Mesothelial cell of epicardium (in vitro differentiated cells): ENCODE data around the gene FLT4. TPM values are rescaled to one million over a fixed set of nuclear protein-coding genes. Genes with fewer than 3 reads are reported as not detected.

Source experiments
- DNase-seq, 2 experiments: peaks; one replicate each; pipeline ENCODE4 v3.0.0; 2021; ENCODE audit warnings: low spot score in 2 of 2; ENCODE audit not compliant: unreplicated experiment in 2 of 2
- H3K27ac Mint-ChIP-seq: 2 replicates; pipeline ENCODE4 v1.8.0; 2021; ENCODE audit warnings: mixed read lengths
- H3K27me3 Mint-ChIP-seq: 2 replicates; pipeline ENCODE4 v1.8.0; 2021; ENCODE audit warnings: low read depth, mixed read lengths
- H3K36me3 Mint-ChIP-seq: 2 replicates; pipeline ENCODE4 v1.8.0; 2021; ENCODE audit warnings: mixed read lengths
- H3K4me1 Mint-ChIP-seq: 2 replicates; pipeline ENCODE4 v1.8.0; 2021; ENCODE audit warnings: mixed read lengths
- H3K4me3 Mint-ChIP-seq: 2 replicates; pipeline ENCODE4 v1.8.0; 2021; ENCODE audit warnings: mild to moderate bottlenecking, moderate library complexity, mixed read lengths
- H3K9me3 Mint-ChIP-seq: 2 replicates; pipeline ENCODE4 v1.8.0; 2021; ENCODE audit warnings: mixed read lengths
- total RNA-seq: library from RNA; stranded (reverse); gene quantifications from 3 replicates; pipeline ENCODE4 v1.2.1, GENCODE V29; 2021
- TF ChIP-seq, protein P1 (sequence below): fragments of 200-600 bp; sonication (generic); IDR thresholded peaks from one replicate; pipeline ENCODE4 v1.5.0; 2021; ENCODE audit warnings: antibody characterized with exemption; ENCODE audit not compliant: unreplicated experiment

Gene FLT4
- total RNA-seq, 1 donor from 2014 or later = 1.8 TPM

DNA sequence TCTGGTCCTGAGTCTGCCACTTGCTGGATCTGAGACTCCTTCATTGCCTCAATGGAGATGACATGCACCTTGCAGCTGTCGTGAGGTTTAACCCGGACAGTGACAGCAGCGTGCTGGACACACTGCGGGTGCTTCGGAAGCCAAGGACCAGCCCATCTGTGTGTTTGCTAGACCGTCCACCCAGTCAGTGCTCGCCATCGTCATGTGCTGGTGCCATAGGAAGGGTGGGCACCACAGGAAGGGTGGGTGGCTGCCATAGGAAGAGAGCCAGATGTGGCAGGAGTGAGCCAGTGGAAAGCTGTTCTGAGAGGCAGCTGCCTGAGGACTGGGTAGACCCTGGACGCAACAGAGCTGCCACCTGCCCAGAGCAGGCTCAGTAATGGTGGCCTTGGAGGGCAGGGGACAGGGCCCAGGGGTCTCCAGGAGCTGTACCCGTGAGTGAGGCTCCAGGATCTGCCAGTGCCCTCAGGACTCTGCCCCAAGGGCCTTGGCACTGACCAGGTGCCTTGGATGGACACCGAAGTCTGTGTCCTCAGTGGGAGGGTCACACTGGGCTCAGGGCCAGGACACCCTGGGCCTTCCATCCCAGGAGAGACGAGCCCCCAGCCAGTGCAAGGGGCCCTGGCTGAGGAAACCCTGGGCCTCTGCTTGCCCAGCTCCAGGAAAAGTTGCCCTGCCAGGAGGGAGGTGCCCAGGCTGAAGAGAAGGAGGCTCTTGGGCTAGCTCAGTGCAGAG lies 21.8 kb downstream of the FLT4 start:
- no peaks in the 10 kb centered on the region for H3K36me3 Mint-ChIP-seq
- H3K9me3 Mint-ChIP-seq = no peaks in the 10 kb centered on the region
- H3K4me3 Mint-ChIP-seq = no peak overlapping the region
- H3K27me3 Mint-ChIP-seq = peaks cover 7% of the 10 kb centered on the region
- TF ChIP-seq, protein P1, sequence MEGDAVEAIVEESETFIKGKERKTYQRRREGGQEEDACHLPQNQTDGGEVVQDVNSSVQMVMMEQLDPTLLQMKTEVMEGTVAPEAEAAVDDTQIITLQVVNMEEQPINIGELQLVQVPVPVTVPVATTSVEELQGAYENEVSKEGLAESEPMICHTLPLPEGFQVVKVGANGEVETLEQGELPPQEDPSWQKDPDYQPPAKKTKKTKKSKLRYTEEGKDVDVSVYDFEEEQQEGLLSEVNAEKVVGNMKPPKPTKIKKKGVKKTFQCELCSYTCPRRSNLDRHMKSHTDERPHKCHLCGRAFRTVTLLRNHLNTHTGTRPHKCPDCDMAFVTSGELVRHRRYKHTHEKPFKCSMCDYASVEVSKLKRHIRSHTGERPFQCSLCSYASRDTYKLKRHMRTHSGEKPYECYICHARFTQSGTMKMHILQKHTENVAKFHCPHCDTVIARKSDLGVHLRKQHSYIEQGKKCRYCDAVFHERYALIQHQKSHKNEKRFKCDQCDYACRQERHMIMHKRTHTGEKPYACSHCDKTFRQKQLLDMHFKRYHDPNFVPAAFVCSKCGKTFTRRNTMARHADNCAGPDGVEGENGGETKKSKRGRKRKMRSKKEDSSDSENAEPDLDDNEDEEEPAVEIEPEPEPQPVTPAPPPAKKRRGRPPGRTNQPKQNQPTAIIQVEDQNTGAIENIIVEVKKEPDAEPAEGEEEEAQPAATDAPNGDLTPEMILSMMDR = no peak
- H3K4me1 Mint-ChIP-seq = peaks cover 2% of the 10 kb centered on the region
- no peak for DNase-seq
- H3K27ac Mint-ChIP-seq = no peak overlapping the region

DNA sequence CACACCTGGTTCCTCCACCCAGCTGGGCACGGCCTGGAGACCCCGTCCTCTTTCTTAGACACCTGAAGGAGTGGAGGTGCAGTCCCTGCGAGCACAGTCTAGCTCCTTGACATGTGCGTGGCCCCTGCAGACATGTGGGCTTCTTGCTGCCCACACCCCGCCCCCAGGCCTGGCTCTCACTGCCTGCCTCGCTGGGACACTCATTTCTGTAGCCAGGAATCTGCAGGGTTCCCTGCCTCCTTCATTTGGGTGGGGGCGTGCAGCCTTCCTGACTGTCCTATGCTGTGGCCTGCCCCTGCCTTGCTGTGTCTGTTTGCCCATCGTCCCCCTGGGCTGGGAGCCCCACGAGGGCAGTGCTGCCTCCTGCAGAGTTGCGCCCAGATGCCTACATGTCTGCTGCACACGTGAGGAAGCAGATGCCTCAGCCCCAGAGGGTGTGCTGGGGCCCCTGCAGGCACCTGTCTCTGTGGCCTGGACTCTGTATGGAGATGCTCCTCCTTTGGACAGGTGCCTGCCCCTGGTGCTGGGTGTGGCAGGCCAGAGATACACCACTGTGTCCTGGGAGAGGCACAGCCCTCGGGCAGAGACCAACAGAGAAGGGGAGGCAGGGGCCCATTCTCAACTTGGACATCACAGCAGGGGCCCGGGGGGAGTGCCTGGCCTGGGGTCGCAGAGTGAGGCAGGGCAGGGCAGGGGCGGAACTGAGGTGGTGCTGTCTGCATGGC lies 22.6 kb downstream of the FLT4 start:
- no peaks in the 10 kb centered on the region for H3K9me3 Mint-ChIP-seq
- no peaks in the 10 kb centered on the region for H3K4me1 Mint-ChIP-seq
- H3K27ac Mint-ChIP-seq = no peak overlapping the region
- DNase-seq = no peak
- peaks cover 11% of the 10 kb centered on the region for H3K27me3 Mint-ChIP-seq
- H3K4me3 Mint-ChIP-seq = no peak overlapping the region
- TF ChIP-seq, protein P1 = no peak
- H3K36me3 Mint-ChIP-seq = no peaks in the 10 kb centered on the region

DNA sequence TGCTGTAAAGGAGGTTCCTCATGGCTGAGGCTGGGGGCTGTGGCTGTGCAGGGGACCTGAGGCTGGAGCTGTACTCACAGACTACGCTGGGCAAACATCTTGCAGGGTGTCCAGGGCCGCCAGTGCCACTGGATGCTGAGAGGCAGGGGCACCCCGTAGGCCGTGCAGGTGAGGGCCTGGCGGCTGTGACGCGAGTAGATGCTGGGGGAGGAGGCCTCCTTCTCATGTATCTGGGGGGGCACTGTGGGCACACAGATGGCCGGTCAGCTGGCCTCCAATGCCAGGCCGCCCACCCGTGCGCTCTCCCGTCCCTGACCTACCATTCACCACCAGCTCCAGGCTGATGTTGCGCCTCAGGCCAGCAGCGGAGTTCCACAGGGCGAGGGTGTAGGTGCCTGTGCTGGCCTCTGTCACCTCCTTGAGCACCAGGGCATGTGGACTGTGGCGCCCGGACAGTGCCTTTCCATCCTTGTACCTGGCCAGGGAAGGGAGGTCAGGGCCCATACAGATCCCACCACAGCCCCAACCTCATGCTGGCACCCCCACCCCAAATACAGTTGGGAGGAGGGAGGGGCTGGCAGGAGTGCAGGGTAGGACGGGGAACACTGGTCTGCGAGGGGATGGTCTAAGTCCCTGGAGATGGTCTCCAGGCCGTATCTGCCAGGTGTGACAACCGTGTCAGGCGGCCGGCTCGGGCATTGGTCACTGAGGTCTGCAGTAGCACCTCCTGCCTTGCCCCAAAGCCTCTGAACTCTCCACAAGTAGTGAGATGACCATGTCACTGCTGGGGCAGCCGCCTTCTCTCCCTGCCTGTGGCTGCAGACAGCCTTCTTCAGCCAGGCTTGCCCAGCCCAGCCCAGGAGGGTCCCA lies 23.4 kb downstream of the FLT4 start:
- Mint-ChIP-seq H3K27me3 (peaks cover 13% of the 10 kb centered on the region), H3K9me3 (no peaks in the 10 kb centered on the region)

DNA sequence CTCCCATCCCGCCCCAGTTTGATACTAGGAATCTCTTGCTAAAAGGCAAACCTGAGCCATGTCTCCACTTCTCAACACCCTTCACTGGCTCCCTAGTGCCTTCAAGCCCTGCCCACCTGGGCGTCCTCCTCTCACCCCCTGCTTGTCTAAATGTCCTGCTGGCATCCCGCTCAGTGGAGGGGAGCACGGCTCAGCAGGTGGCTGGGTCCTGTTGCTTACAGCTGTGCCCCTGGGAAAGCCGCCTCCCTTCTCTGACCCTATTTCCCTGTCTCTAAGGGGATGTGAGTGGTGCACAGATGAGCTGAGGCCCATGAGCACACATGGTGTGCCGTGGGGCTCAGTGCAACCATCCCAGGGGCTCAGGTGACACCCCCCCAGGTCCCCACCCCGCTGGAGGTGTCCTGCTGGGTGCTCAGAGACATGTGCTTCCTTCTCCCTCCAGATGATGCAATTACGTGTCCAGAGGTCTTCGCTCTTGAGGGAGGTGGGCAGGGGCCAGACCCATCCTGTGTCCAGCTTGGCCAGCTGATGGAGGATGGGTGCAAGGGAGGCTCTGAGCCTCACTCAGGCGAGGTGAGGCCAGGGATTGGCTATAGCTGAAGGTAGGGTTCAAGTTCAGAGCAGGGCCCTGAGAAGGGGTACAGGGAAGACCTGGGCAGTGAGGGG lies 24.1 kb downstream of the FLT4 start:
- Mint-ChIP-seq H3K9me3 (no peaks in the 10 kb centered on the region), H3K27ac (no peak overlapping the region), H3K36me3 (no peaks in the 10 kb centered on the region), H3K4me3 (no peak overlapping the region), H3K27me3 (peaks cover 19% of the 10 kb centered on the region), H3K4me1 (no peaks in the 10 kb centered on the region)
- TF ChIP-seq, protein P1 = no peak
- no peak for DNase-seq

More for the DNA sequence above, 23.4 kb downstream of the FLT4 start:
- TF ChIP-seq, protein P1 = no peak
- H3K4me1 Mint-ChIP-seq = no peaks in the 10 kb centered on the region
- no peak overlapping the region for H3K4me3 Mint-ChIP-seq
- no peak for DNase-seq
- H3K36me3 Mint-ChIP-seq = no peaks in the 10 kb centered on the region
- H3K27ac Mint-ChIP-seq = no peak overlapping the region

DNA sequence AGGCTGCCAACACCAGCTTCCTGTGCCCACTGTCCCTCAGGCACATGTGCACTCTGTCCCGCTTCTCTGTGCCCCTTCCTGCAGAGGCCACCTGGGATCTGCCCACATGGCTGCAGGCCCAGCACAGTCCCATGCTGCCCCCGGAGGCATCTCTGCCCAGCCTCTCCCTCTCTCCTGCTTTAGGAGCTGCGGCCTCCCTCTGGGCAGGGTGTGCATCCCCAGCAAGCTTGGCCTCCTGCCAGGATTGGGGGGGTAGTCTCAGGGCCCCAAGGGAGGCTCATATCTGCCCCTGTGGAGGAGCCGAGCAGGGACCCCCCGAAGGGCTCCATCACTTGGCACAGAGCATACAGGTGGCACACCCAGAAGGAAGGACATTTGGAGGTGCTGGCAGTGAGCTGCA lies 24.8 kb downstream of the FLT4 start:
- no peaks in the 10 kb centered on the region for H3K4me1 Mint-ChIP-seq
- H3K27me3 Mint-ChIP-seq = peaks cover 26% of the 10 kb centered on the region
- no peaks in the 10 kb centered on the region for H3K9me3 Mint-ChIP-seq
- no peak for DNase-seq
- no peak overlapping the region for H3K4me3 Mint-ChIP-seq
- H3K36me3 Mint-ChIP-seq = no peaks in the 10 kb centered on the region
- TF ChIP-seq, protein P1 = no peak
- no peak overlapping the region for H3K27ac Mint-ChIP-seq
